ENCODE data around the gene SERPINI1. TPM values are rescaled to one million over a fixed set of nuclear protein-coding genes. Genes with fewer than 3 reads are reported as not detected.
A peak's percentile ranks its signal among the peaks of the same experiment; 100 is the strongest.

The SERPINI1 gene
- total and polyA plus RNA-seq, 9 of the 15 experiments (the other 6 are each of a cell fraction or from before 2014, with no cell fraction given), result 1.6 to 9.9 (median 3.5) TPM

GRCh38 chr3:167723872-167724271, 11.6 kb upstream of the SERPINI1 start (continued):
- TF ChIP-seq FOXP4 (CRISPR knock-in tag; IDR thresholded peaks at IDR 0.05; ENCODE audit: borderline replicate concordance), result no peak
- no peak for TF ChIP-seq EGR1 (conservative IDR thresholded peaks at IDR 0.05)
- TF ChIP-seq PCBP1 (IDR thresholded peaks at IDR 0.05; ENCODE audit: low read depth, low read length, poor library complexity, severe bottlenecking), result no peak
- no peak for TF ChIP-seq ZNF133 (CRISPR knock-in tag; IDR thresholded peaks at IDR 0.05)
- TF ChIP-seq ZNF12 (CRISPR knock-in tag; IDR thresholded peaks at IDR 0.05), result no peak
- no peak for TF ChIP-seq ZNF3 (CRISPR knock-in tag; IDR thresholded peaks at IDR 0.05)
- no peak for TF ChIP-seq THRB (CRISPR knock-in tag; conservative IDR thresholded peaks at IDR 0.05)
- no peak for TF ChIP-seq ZNF277 (CRISPR knock-in tag; IDR thresholded peaks at IDR 0.05; ENCODE audit: borderline replicate concordance)
- TF ChIP-seq MXI1 (IDR thresholded peaks at IDR 0.05; ENCODE audit: low read depth, low read length), result peak; percentile 72
- TF ChIP-seq SMAD4 (CRISPR knock-in tag; conservative IDR thresholded peaks at IDR 0.05), result peak; percentile 42; the same call in 1 of the 2 replicates
- TF ChIP-seq ZNF584 (CRISPR knock-in tag; IDR thresholded peaks at IDR 0.05; ENCODE audit: low read depth), result no peak
- TF ChIP-seq HES1 (IDR thresholded peaks at IDR 0.05; ENCODE audit: low read depth), result no peak
- no peak for TF ChIP-seq DIDO1 (tag; IDR thresholded peaks at IDR 0.05; ENCODE audit: low read depth)
- TF ChIP-seq ESRRA (IDR thresholded peaks at IDR 0.05; ENCODE audit: borderline replicate concordance, low read depth), result no peak
- TF ChIP-seq ZNF436 (CRISPR knock-in tag; IDR thresholded peaks at IDR 0.05), result no peak
- no peak for TF ChIP-seq ZNF639 (CRISPR knock-in tag; conservative IDR thresholded peaks at IDR 0.05 in 1 of 2, IDR thresholded peaks at IDR 0.05 in 1 of 2)
- TF ChIP-seq SREBF2 (CRISPR knock-in tag; IDR thresholded peaks at IDR 0.05), result no peak
- no peak for TF ChIP-seq SIX5 (IDR thresholded peaks at IDR 0.05; ENCODE audit: borderline replicate concordance in 1 of 2, insufficient read depth in 1 of 2, low read depth in 1 of 2, low read length in 2 of 2)
- no peak for TF ChIP-seq ZNF263 (CRISPR knock-in tag; IDR thresholded peaks at IDR 0.05; ENCODE audit: borderline replicate concordance)
- 0 out of 2 replicates have a peak, but pooled peaks have one; percentile 37 for TF ChIP-seq ZKSCAN1 (IDR thresholded peaks at IDR 0.05; ENCODE audit: low read depth, low read length)

Measured in K562 (cell line).